HepG2 (cell line): ENCODE results near the gene DPEP1. TPM values are rescaled to one million over a fixed set of nuclear protein-coding genes. Genes with fewer than 3 reads are reported as not detected.
A peak's percentile ranks its signal among the peaks of the same experiment; 100 is the strongest.

Experiments
- MAFG ChIP-seq: sonication (generic); formaldehyde crosslinking; IDR thresholded peaks from 2 replicates; pipeline ENCODE4 v1.5.1; 2020; ENCODE audit warnings: mild to moderate bottlenecking, missing genetic modification reagents
- NFKBIZ ChIP-seq: IDR thresholded peaks from 2 replicates; pipeline ENCODE4 v1.6.1; 2018; ENCODE audit warnings: missing genetic modification reagents, missing compliant biosample characterization
- PPARG ChIP-seq: conservative IDR thresholded peaks from 2 replicates; pipeline ENCODE4 v1.6.1; 2016; ENCODE audit warnings: missing biosample characterization, missing genetic modification reagents
- RFX1 ChIP-seq: fragments of 450-650 bp; IDR thresholded peaks from 2 replicates; pipeline ENCODE4 v1.6.1; 2017
- ZBTB7B ChIP-seq: sonication (generic); formaldehyde crosslinking; IDR thresholded peaks from 2 replicates; pipeline ENCODE4 v1.4.0; 2020; ENCODE audit warnings: missing genetic modification reagents
- ZFP36 ChIP-seq: fragments of 150-350 bp; IDR thresholded peaks from 2 replicates; pipeline ENCODE4 v1.6.1; 2018; ENCODE audit warnings: borderline replicate concordance, low read length, low read depth; ENCODE audit not compliant: partially characterized antibody
- ZFP41 ChIP-seq: sonication (generic); formaldehyde crosslinking; IDR thresholded peaks from 2 replicates; pipeline ENCODE4 v1.4.0; 2020; ENCODE audit warnings: mild to moderate bottlenecking, missing genetic modification reagents, borderline replicate concordance
- ZNF224 ChIP-seq: sonication (generic); formaldehyde crosslinking; IDR thresholded peaks from 2 replicates; pipeline ENCODE4 v1.5.0; 2020; ENCODE audit warnings: mild to moderate bottlenecking, missing genetic modification reagents
- ZNF232 ChIP-seq: sonication (generic); formaldehyde crosslinking; IDR thresholded peaks from 2 replicates; pipeline ENCODE4 v1.4.0; 2020; ENCODE audit warnings: missing genetic modification reagents, borderline replicate concordance
- ZNF616 ChIP-seq: sonication (generic); formaldehyde crosslinking; IDR thresholded peaks from 2 replicates; pipeline ENCODE4 v1.5.0; 2020; ENCODE audit warnings: low read depth, mild to moderate bottlenecking, missing genetic modification reagents
- ZNF709 ChIP-seq: sonication (generic); formaldehyde crosslinking; IDR thresholded peaks from 2 replicates; pipeline ENCODE4 v1.5.0; 2020; ENCODE audit warnings: mild to moderate bottlenecking, missing genetic modification reagents
- ZNF746 ChIP-seq: sonication (generic); formaldehyde crosslinking; IDR thresholded peaks from 2 replicates; pipeline ENCODE4 v1.8.0; 2022; ENCODE audit warnings: mild to moderate bottlenecking, missing genetic modification reagents
- ZNF768 ChIP-seq: sonication (generic); formaldehyde crosslinking; IDR thresholded peaks from 2 replicates; pipeline ENCODE4 v1.4.0; 2020; ENCODE audit warnings: missing genetic modification reagents
- polyA plus RNA-seq, 8 experiments: library from polyadenylated mRNA; depleted of rRNA in 3 of 8; stranded (reverse) in 7 of 8; unstranded in 1 of 8; fragments of >200 nt; fragmentation: Illumina TruSeq in 4 of 8; extraction: Trizol in 4 of 8; gene quantifications; 2 replicates each; pipeline versions ENCODE4 v1.2.1 to v1.2.3, GENCODE V29; 2011 to 2016; ENCODE audit warnings: low read depth in 4 of 8, missing spikeins in 1 of 8, mixed read lengths in 1 of 8; ENCODE audit not compliant: insufficient read depth in 1 of 8
- total RNA-seq, 5 experiments: library from RNA; depleted of rRNA; stranded (reverse); fragments of >200 nt; fragmentation: Illumina TruSeq; extraction: Trizol; gene quantifications; 2 replicates each; pipeline ENCODE4 v1.2.3, GENCODE V29; 2016; ENCODE audit warnings: low read depth in 1 of 5
- TF ChIP-seq, protein P1 (sequence below): sonication (generic); formaldehyde crosslinking; IDR thresholded peaks from 2 replicates; pipeline ENCODE4 v1.4.0; 2020; ENCODE audit warnings: mild to moderate bottlenecking, missing genetic modification reagents, borderline replicate concordance
- TF ChIP-seq, protein P2 (sequence below): sonication (generic); formaldehyde crosslinking; IDR thresholded peaks from 2 replicates; pipeline ENCODE4 v1.4.0; 2020; ENCODE audit warnings: low read depth, missing genetic modification reagents
- TF ChIP-seq, protein P3 (sequence below): sonication (generic); formaldehyde crosslinking; IDR thresholded peaks from 2 replicates; pipeline ENCODE4 v1.5.1; 2020; ENCODE audit warnings: missing genetic modification reagents, mild to moderate bottlenecking, borderline replicate concordance

DPEP1 gene
- total and polyA plus RNA-seq, 2 of the 13 experiments (the other 11 are each of a cell fraction or from before 2014, with no cell fraction given) = 37.6 to 52.2 TPM

GRCh38 chr16:89565506-89566372, 47.7 kb upstream of the DPEP1 start (continued):
- no peak for TF ChIP-seq NFKBIZ (CRISPR knock-in tag)
- no peak for TF ChIP-seq ZFP36
- TF ChIP-seq ZNF709 (CRISPR knock-in tag) = 0 out of 2 replicates have a peak, but pooled peaks have one; percentile 28
- TF ChIP-seq, protein P1, sequence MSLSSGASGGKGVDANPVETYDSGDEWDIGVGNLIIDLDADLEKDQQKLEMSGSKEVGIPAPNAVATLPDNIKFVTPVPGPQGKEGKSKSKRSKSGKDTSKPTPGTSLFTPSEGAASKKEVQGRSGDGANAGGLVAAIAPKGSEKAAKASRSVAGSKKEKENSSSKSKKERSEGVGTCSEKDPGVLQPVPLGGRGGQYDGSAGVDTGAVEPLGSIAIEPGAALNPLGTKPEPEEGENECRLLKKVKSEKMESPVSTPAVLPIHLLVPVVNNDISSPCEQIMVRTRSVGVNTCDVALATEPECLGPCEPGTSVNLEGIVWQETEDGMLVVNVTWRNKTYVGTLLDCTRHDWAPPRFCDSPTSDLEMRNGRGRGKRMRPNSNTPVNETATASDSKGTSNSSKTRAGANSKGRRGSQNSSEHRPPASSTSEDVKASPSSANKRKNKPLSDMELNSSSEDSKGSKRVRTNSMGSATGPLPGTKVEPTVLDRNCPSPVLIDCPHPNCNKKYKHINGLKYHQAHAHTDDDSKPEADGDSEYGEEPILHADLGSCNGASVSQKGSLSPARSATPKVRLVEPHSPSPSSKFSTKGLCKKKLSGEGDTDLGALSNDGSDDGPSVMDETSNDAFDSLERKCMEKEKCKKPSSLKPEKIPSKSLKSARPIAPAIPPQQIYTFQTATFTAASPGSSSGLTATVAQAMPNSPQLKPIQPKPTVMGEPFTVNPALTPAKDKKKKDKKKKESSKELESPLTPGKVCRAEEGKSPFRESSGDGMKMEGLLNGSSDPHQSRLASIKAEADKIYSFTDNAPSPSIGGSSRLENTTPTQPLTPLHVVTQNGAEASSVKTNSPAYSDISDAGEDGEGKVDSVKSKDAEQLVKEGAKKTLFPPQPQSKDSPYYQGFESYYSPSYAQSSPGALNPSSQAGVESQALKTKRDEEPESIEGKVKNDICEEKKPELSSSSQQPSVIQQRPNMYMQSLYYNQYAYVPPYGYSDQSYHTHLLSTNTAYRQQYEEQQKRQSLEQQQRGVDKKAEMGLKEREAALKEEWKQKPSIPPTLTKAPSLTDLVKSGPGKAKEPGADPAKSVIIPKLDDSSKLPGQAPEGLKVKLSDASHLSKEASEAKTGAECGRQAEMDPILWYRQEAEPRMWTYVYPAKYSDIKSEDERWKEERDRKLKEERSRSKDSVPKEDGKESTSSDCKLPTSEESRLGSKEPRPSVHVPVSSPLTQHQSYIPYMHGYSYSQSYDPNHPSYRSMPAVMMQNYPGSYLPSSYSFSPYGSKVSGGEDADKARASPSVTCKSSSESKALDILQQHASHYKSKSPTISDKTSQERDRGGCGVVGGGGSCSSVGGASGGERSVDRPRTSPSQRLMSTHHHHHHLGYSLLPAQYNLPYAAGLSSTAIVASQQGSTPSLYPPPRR (CRISPR knock-in tag) = 0 out of 2 replicates have a peak, but pooled peaks have one; percentile 36
- peak; percentile 48; the same call in 1 of the 2 replicates for TF ChIP-seq ZNF768 (CRISPR knock-in tag)
- TF ChIP-seq, protein P2, sequence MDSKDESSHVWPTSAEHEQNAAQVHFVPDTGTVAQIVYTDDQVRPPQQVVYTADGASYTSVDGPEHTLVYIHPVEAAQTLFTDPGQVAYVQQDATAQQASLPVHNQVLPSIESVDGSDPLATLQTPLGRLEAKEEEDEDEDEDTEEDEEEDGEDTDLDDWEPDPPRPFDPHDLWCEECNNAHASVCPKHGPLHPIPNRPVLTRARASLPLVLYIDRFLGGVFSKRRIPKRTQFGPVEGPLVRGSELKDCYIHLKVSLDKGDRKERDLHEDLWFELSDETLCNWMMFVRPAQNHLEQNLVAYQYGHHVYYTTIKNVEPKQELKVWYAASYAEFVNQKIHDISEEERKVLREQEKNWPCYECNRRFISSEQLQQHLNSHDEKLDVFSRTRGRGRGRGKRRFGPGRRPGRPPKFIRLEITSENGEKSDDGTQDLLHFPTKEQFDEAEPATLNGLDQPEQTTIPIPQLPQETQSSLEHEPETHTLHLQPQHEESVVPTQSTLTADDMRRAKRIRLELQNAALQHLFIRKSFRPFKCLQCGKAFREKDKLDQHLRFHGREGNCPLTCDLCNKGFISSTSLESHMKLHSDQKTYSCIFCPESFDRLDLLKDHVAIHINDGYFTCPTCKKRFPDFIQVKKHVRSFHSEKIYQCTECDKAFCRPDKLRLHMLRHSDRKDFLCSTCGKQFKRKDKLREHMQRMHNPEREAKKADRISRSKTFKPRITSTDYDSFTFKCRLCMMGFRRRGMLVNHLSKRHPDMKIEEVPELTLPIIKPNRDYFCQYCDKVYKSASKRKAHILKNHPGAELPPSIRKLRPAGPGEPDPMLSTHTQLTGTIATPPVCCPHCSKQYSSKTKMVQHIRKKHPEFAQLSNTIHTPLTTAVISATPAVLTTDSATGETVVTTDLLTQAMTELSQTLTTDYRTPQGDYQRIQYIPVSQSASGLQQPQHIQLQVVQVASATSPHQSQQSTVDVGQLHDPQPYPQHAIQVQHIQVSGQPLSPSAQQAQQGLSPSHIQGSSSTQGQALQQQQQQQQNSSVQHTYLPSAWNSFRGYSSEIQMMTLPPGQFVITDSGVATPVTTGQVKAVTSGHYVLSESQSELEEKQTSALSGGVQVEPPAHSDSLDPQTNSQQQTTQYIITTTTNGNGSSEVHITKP (CRISPR knock-in tag) = no peak
- peak; percentile 56 for TF ChIP-seq ZBTB7B (CRISPR knock-in tag)
- TF ChIP-seq, protein P3, sequence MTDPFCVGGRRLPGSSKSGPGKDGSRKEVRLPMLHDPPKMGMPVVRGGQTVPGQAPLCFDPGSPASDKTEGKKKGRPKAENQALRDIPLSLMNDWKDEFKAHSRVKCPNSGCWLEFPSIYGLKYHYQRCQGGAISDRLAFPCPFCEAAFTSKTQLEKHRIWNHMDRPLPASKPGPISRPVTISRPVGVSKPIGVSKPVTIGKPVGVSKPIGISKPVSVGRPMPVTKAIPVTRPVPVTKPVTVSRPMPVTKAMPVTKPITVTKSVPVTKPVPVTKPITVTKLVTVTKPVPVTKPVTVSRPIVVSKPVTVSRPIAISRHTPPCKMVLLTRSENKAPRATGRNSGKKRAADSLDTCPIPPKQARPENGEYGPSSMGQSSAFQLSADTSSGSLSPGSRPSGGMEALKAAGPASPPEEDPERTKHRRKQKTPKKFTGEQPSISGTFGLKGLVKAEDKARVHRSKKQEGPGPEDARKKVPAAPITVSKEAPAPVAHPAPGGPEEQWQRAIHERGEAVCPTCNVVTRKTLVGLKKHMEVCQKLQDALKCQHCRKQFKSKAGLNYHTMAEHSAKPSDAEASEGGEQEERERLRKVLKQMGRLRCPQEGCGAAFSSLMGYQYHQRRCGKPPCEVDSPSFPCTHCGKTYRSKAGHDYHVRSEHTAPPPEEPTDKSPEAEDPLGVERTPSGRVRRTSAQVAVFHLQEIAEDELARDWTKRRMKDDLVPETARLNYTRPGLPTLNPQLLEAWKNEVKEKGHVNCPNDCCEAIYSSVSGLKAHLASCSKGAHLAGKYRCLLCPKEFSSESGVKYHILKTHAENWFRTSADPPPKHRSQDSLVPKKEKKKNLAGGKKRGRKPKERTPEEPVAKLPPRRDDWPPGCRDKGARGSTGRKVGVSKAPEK = no peak
- no peak for TF ChIP-seq PPARG
- no peak; the same call in 1 of the 2 replicates for TF ChIP-seq ZNF232 (CRISPR knock-in tag)
- peak; percentile 63 for TF ChIP-seq ZNF746 (CRISPR knock-in tag)
- TF ChIP-seq RFX1 = no peak
- no peak for TF ChIP-seq ZNF616 (CRISPR knock-in tag)
- no peak for TF ChIP-seq MAFG (CRISPR knock-in tag)
- TF ChIP-seq ZNF224 = peak; percentile 82; the same call in 1 of the 2 replicates
- TF ChIP-seq ZFP41 (CRISPR knock-in tag) = peak; percentile 81; the same call in 1 of the 2 replicates
